HAP-1 (cell line): ENCODE results near the gene GALNT17.

Experiments used
- DNase-seq, 2 experiments: peaks; one replicate each; pipeline ENCODE4 v3.0.0-alpha.2; 2016 to 2020; ENCODE audit warnings: low spot score in 2 of 2
- H3K27me3 ChIP-seq: fragments of 250-450 bp; sonication (Bioruptor Pico); 2 replicates; pipeline ENCODE4 v1.5.1; 2020; ENCODE audit warnings: low read depth, mild to moderate bottlenecking, moderate library complexity
- H3K36me3 ChIP-seq: fragments of 250-450 bp; sonication (Bioruptor Pico); replicated peaks from 2 replicates; pipeline ENCODE4 v1.5.1; 2020; ENCODE audit warnings: mild to moderate bottlenecking
- H3K4me1 ChIP-seq: fragments of 250-450 bp; sonication (Bioruptor Pico); 2 replicates; pipeline ENCODE4 v1.5.1; 2020; ENCODE audit warnings: mild to moderate bottlenecking
- H3K4me3 ChIP-seq: fragments of 250-450 bp; sonication (Bioruptor Pico); 2 replicates; pipeline ENCODE4 v1.5.1; 2020; ENCODE audit warnings: mild to moderate bottlenecking, moderate library complexity
- H3K9me3 ChIP-seq: fragments of 250-450 bp; sonication (Bioruptor Pico); 2 replicates; pipeline ENCODE4 v1.5.1; 2020; ENCODE audit warnings: mild to moderate bottlenecking, moderate library complexity
- in situ Hi-C: fragments of 300-500 bp; cut with MboI; formaldehyde crosslinking; loops from 3 replicates; pipeline ENCODE4 v1.14.3; 2020; ENCODE audit warnings: low sequenced_read_pairs, inconsistent platforms, mixed read lengths

The GALNT17 gene

DNA sequence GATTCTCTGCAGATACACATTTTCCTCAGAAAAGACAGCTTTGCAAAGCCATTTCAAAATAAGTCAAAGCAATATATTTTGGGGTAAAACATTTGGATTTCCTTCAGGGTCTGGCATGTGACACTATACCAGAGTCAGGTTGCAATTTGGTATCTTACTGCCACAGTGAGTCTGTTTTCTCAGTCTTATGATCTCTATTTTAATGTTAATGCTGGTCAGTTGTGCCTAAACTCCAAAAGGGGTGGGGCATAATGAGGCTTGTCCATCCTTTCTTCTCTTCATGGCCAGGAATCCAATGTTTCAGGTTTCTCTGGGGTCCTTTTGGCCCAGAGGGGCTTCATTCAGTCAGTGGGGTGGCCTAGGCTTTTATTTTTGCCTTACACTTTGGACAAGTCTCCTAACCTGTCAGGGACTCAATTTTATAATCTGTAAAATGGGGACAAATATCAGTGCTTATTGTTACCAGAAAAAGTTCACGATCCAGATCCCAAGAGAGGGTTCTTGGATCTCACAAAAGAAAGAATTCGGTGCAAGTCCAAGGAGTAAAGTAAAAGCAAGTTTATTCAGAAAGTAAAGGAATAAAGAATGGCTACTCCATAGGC lies 341.5 kb downstream of the GALNT17 start:
- H3K9me3 ChIP-seq, result no peaks in the 10 kb centered on the region
- no peak for DNase-seq
- in situ Hi-C loops, result no loop called here
- no peaks in the 10 kb centered on the region for H3K4me1 ChIP-seq
- H3K36me3 ChIP-seq, result no peaks in the 10 kb centered on the region
- H3K4me3 ChIP-seq, result no peak overlapping the region
- no peaks in the 10 kb centered on the region for H3K27me3 ChIP-seq

- Histone ChIP-seq H3K36me3 (no peaks in the 10 kb centered on the region), H3K9me3 (no peaks in the 10 kb centered on the region), H3K27me3 (no peaks in the 10 kb centered on the region), H3K4me1 (no peaks in the 10 kb centered on the region), H3K4me3 (no peak overlapping the region)
- no peak for DNase-seq
- in situ Hi-C loops, result no loop called here
These were observed 345.5 kb downstream of the GALNT17 start for GRCh38 chr7:71477441-71477840.

DNA sequence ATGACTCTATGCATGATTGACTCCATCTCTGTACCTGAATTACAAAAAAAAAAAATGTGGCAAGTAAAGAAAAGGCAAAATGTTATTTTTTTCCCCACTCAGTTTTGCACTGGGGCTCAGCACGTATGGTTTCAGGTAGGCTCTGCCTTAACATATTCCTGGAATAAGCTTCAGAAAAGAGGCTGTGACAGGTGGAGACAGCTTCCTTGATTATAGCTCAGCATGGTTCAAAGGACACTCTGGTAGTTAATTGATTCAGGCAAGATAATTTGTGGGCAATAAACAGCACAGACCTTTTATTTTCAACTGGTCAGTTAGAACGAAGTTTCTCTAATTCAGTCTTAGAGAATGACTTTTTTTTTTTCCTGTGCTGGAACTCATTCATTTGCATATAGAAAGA lies 347.3 kb downstream of the GALNT17 start:
- no peaks in the 10 kb centered on the region for H3K27me3 ChIP-seq
- no peaks in the 10 kb centered on the region for H3K36me3 ChIP-seq
- DNase-seq, result no peak
- no peak overlapping the region for H3K4me3 ChIP-seq
- no peaks in the 10 kb centered on the region for H3K9me3 ChIP-seq
- in situ Hi-C loops, result no loop called here
- no peaks in the 10 kb centered on the region for H3K4me1 ChIP-seq

GRCh38 chr7:71480791-71481190 lies 348.8 kb downstream of the GALNT17 start:
- in situ Hi-C loops, result no loop called here
- Histone ChIP-seq H3K4me1 (no peaks in the 10 kb centered on the region), H3K27me3 (no peaks in the 10 kb centered on the region), H3K36me3 (no peaks in the 10 kb centered on the region), H3K4me3 (no peak overlapping the region), H3K9me3 (no peaks in the 10 kb centered on the region)
- DNase-seq, result no peak

GRCh38 chr7:71482284-71482683 lies 350.3 kb downstream of the GALNT17 start:
- in situ Hi-C loops, result no loop called here
- Histone ChIP-seq H3K9me3 (no peaks in the 10 kb centered on the region), H3K27me3 (no peaks in the 10 kb centered on the region), H3K4me1 (no peaks in the 10 kb centered on the region), H3K4me3 (no peak overlapping the region), H3K36me3 (no peaks in the 10 kb centered on the region)
- DNase-seq, result no peak

GRCh38 chr7:71484380-71484779 lies 352.4 kb downstream of the GALNT17 start:
- Histone ChIP-seq H3K4me1 (no peaks in the 10 kb centered on the region), H3K27me3 (no peaks in the 10 kb centered on the region), H3K4me3 (no peak overlapping the region), H3K9me3 (no peaks in the 10 kb centered on the region), H3K36me3 (no peaks in the 10 kb centered on the region)
- no peak for DNase-seq
- in situ Hi-C loops, result no loop called here

DNA sequence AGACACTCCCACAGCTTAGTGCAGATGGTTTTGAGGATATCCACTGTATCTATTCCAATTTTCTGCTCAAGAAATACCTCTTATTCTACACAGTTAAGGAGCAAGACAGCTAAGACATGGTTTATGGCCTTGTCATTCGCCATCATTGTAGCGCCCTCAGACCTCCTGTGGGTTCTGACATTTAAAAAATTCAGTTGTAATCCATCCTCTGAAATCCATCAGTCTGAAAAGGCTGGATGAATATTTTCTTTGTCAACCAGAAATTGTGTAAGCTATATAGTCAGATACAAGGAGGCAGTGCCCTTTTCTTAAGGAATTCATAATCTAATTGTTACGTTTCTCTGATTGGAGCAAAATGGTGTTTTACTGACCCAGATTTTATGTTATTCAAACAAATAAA lies 353.6 kb downstream of the GALNT17 start:
- in situ Hi-C loops, result no loop called here

DNA sequence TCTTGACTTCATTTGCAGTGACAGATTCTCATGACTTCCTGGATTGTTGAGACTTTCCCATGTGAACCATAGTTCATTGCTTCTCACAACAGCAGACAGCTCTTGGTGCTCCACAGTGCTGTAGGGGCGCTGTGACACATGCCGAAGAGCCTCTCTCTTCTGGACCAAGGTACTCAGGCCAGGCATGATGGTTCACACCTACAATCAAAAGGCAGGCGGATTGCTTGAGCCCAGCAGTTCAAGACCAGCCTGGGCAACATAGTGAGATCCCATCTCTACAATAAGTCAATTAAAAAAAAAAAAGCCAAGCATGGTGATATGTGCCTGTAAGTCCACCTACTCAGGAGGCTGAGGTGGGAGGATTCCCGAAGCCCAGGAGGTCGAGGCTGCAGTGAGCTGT lies 354.5 kb downstream of the GALNT17 start:
- no peaks in the 10 kb centered on the region for H3K4me1 ChIP-seq
- no peaks in the 10 kb centered on the region for H3K36me3 ChIP-seq
- no peak overlapping the region for H3K4me3 ChIP-seq
- DNase-seq, result no peak
- no peaks in the 10 kb centered on the region for H3K9me3 ChIP-seq
- no peaks in the 10 kb centered on the region for H3K27me3 ChIP-seq
- in situ Hi-C loops, result no loop called here

More for the DNA sequence above, 353.6 kb downstream of the GALNT17 start:
- H3K9me3 ChIP-seq, result no peaks in the 10 kb centered on the region
- no peaks in the 10 kb centered on the region for H3K27me3 ChIP-seq
- H3K36me3 ChIP-seq, result no peaks in the 10 kb centered on the region
- no peak for DNase-seq
- no peak overlapping the region for H3K4me3 ChIP-seq
- H3K4me1 ChIP-seq, result no peaks in the 10 kb centered on the region

GRCh38 chr7:71486856-71487628 lies 355.1 kb downstream of the GALNT17 start:
- Histone ChIP-seq H3K4me1 (no peaks in the 10 kb centered on the region), H3K4me3 (no peak overlapping the region), H3K36me3 (no peaks in the 10 kb centered on the region), H3K9me3 (no peaks in the 10 kb centered on the region), H3K27me3 (no peaks in the 10 kb centered on the region)
- DNase-seq, result no peak
- in situ Hi-C loops, result no loop called here

DNA sequence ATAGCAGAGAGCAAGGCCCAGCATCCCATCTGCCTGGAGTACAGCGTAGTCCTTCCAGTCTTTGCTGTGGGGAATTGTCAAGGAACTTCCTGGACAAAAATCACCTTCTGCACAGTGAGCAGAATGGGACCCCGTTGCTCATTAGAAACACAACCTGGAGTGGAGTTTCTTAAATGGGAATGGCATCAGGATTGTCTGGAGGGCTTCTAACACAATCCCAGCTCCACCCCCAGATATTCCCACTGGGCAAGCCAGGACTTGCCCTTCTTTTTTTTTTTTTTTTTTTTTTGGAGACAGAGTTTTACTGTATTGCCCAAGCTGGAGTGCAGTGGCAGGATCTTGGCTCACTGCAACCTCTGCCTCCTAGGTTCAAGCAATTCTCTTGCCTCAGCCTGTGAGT lies 356.4 kb downstream of the GALNT17 start:
- in situ Hi-C loops, result no loop called here
- DNase-seq, result no peak
- Histone ChIP-seq H3K27me3 (no peaks in the 10 kb centered on the region), H3K36me3 (no peaks in the 10 kb centered on the region), H3K4me3 (no peak overlapping the region), H3K9me3 (no peaks in the 10 kb centered on the region), H3K4me1 (no peaks in the 10 kb centered on the region)

GRCh38 chr7:71491336-71491735 lies 359.4 kb downstream of the GALNT17 start:
- Histone ChIP-seq H3K9me3 (no peaks in the 10 kb centered on the region), H3K36me3 (no peaks in the 10 kb centered on the region), H3K4me1 (no peaks in the 10 kb centered on the region), H3K4me3 (no peak overlapping the region), H3K27me3 (no peaks in the 10 kb centered on the region)
- DNase-seq, result no peak
- in situ Hi-C loops, result no loop called here

DNA sequence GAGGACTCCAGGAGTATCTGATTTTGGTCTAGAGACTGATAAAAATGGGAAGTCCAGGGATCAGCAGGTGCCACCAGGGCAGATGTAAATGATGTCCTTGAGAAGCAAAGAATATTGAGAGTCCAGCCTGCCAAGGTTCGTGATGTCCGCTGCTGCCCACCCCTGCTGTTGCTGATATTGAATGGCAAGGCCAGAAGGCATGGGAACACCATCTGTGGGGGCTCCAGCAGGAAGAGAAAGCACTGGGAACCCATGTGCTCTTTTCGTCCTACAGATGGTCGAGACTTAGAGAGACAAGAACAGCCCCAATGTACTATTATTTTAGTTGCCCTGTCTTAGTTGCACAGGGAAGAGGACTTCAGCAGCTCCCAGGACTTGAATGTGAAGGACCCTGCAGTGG lies 363.9 kb downstream of the GALNT17 start:
- Histone ChIP-seq H3K4me1 (no peaks in the 10 kb centered on the region), H3K27me3 (no peaks in the 10 kb centered on the region), H3K36me3 (no peaks in the 10 kb centered on the region), H3K9me3 (no peaks in the 10 kb centered on the region), H3K4me3 (no peak overlapping the region)
- no peak for DNase-seq
- in situ Hi-C loops, result no loop called here

DNA sequence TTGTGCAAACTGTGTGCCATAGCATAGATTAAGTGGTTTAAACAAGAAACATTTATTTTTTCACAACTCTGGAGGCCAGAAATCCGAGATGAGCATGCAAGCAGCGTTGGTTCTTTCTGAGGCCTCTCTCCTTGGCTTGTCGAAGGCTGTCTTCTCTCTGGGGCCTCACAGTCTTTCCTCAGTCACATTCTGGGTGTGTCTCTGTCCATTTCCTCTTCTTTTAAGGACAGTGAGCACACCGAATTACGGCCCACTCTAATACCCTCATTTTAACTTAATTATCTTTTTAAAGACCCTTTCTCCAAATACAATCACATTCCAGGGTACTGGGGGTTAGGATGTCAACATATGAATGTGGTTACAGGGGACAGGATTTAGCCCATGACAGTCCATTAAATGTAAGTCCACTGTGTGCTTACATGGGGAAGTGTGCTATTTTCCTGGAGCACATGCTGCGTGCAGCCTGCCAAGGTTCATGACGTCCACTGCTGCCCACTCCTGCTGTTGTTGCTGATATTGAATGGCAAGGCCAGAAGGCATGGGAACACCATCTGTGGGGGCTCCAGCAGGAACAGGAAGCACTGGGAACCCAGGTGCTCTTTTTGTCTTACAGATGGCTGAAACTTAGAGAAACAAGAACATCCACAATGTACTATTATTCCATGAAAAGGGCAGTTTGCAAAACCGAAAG lies 365.5 kb downstream of the GALNT17 start:
- H3K36me3 ChIP-seq, result no peaks in the 10 kb centered on the region
- no peaks in the 10 kb centered on the region for H3K4me1 ChIP-seq
- H3K27me3 ChIP-seq, result no peaks in the 10 kb centered on the region
- in situ Hi-C loops, result no loop called here
- no peak for DNase-seq
- H3K9me3 ChIP-seq, result no peaks in the 10 kb centered on the region
- H3K4me3 ChIP-seq, result no peak overlapping the region

DNA sequence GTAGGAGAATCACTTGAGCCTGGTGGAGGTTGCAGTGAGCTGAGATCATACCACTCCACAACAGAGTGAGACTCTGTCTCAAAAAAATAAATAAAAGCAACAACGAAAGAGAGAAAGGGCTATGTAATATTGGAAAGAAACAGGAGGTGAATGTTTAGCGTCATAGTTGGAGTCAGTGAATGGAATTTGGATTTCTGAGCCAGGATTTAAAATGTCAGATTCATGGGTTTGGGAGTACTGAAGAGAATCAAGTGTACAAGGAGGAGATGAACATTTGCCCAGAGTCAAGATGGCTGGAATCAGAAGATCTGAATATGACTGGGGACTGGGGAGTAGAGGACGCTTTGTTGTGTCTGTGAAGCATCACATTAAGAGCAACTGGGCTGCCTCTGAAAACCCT lies 366.4 kb downstream of the GALNT17 start:
- H3K36me3 ChIP-seq, result no peaks in the 10 kb centered on the region
- DNase-seq, result no peak
- H3K4me1 ChIP-seq, result no peaks in the 10 kb centered on the region
- H3K27me3 ChIP-seq, result no peaks in the 10 kb centered on the region
- in situ Hi-C loops, result no loop called here
- H3K9me3 ChIP-seq, result no peaks in the 10 kb centered on the region
- H3K4me3 ChIP-seq, result no peak overlapping the region
